H9 (cell line): Measurements from ENCODE around the gene MIER2. TPM values are rescaled to one million over a fixed set of nuclear protein-coding genes. Genes with fewer than 3 reads are reported as not detected.

ENCODE experiments used
- DNase-seq: peaks from one replicate; pipeline ENCODE4 v3.0.0-alpha.2; 2017
- H2AFZ ChIP-seq: one replicate; pipeline ENCODE4 v1.6.1; 2013; ENCODE audit warnings: mild to moderate bottlenecking, low read length, control low read depth, moderate library complexity
- H2AK5ac ChIP-seq: 2 replicates; pipeline ENCODE4 v1.6.1; 2013; ENCODE audit warnings: low read length, control low read depth, mixed read lengths; ENCODE audit not compliant: insufficient read length
- H2BK120ac ChIP-seq: one replicate; pipeline ENCODE4 v1.6.1; 2013; ENCODE audit warnings: low read depth, mild to moderate bottlenecking, low read length, control low read depth, inconsistent platforms; ENCODE audit not compliant: poor library complexity, severe bottlenecking
- H2BK12ac ChIP-seq: 2 replicates; pipeline ENCODE4 v1.6.1; 2013; ENCODE audit warnings: low read length, control low read depth, mixed read lengths, low read depth; ENCODE audit not compliant: insufficient read length
- H2BK15ac ChIP-seq: 2 replicates; pipeline ENCODE4 v1.6.1; 2013; ENCODE audit warnings: low read depth, low read length, control low read depth
- H2BK20ac ChIP-seq: one replicate; pipeline ENCODE4 v1.6.1; 2013; ENCODE audit warnings: low read depth, mild to moderate bottlenecking, low read length, control low read depth, inconsistent platforms; ENCODE audit not compliant: poor library complexity, severe bottlenecking
- H2BK5ac ChIP-seq: 2 replicates; pipeline ENCODE4 v1.6.1; 2013; ENCODE audit warnings: low read length, control low read depth, mixed read lengths; ENCODE audit not compliant: insufficient read length
- H3K14ac ChIP-seq: 2 replicates; pipeline ENCODE4 v1.6.1; 2013; ENCODE audit warnings: low read length, control low read depth; ENCODE audit not compliant: insufficient read depth
- H3K18ac ChIP-seq: 2 replicates; pipeline ENCODE4 v1.6.1; 2013; ENCODE audit warnings: low read depth, mild to moderate bottlenecking, mixed read lengths, low read length, control low read depth; ENCODE audit not compliant: insufficient read length
- H3K23ac ChIP-seq: 2 replicates; pipeline ENCODE4 v1.6.1; 2013; ENCODE audit warnings: low read length, control low read depth, mixed read lengths, low read depth; ENCODE audit not compliant: insufficient read length
- H3K23me2 ChIP-seq: 2 replicates; pipeline ENCODE4 v1.6.1; 2013; ENCODE audit warnings: low read depth, mild to moderate bottlenecking, mixed read lengths, low read length, control low read depth; ENCODE audit not compliant: insufficient read length, poor library complexity, severe bottlenecking
- H3K27ac ChIP-seq: 2 replicates; pipeline ENCODE4 v1.5.1; 2013; ENCODE audit warnings: low read length, control low read depth, mixed read lengths, low read depth; ENCODE audit not compliant: insufficient read length
- H3K27me3 ChIP-seq: 2 replicates; pipeline ENCODE4 v1.6.1; 2013; ENCODE audit warnings: low read length, control low read depth, inconsistent platforms; ENCODE audit not compliant: insufficient read depth
- H3K4ac ChIP-seq: 2 replicates; pipeline ENCODE4 v1.6.1; 2013; ENCODE audit warnings: low read depth, mild to moderate bottlenecking, control low read depth, inconsistent platforms, low read length, moderate library complexity
- H3K4me1 ChIP-seq: 2 replicates; pipeline ENCODE4 v1.6.1; 2013; ENCODE audit warnings: low read length, control low read depth, inconsistent platforms; ENCODE audit not compliant: insufficient read depth
- H3K4me2 ChIP-seq: 2 replicates; pipeline ENCODE4 v1.6.1; 2013; ENCODE audit warnings: low read length, control low read depth, mixed read lengths; ENCODE audit not compliant: insufficient read length, insufficient read depth
- H3K56ac ChIP-seq: 2 replicates; pipeline ENCODE4 v1.6.1; 2013; ENCODE audit warnings: low read depth, mild to moderate bottlenecking, mixed read lengths, low read length, control low read depth; ENCODE audit not compliant: insufficient read length
- H3K79me1 ChIP-seq: 2 replicates; pipeline ENCODE4 v1.6.1; 2013; ENCODE audit warnings: low read depth, mild to moderate bottlenecking, moderate library complexity, low read length, control low read depth, inconsistent platforms; ENCODE audit not compliant: insufficient read depth, poor library complexity, severe bottlenecking
- H3K79me2 ChIP-seq: 2 replicates; pipeline ENCODE4 v1.6.1; 2013; ENCODE audit warnings: low read length, control low read depth, inconsistent platforms; ENCODE audit not compliant: insufficient read depth
- H3K9ac ChIP-seq: 2 replicates; pipeline ENCODE4 v1.6.1; 2013; ENCODE audit warnings: low read length, control low read depth, mixed read lengths; ENCODE audit not compliant: insufficient read length; ENCODE audit errors: extremely low read depth
- H3K9me3 ChIP-seq: one replicate; pipeline ENCODE4 v1.6.1; 2013; ENCODE audit warnings: low read depth, low read length, inconsistent platforms; ENCODE audit not compliant: control insufficient read depth
- H3T11ph ChIP-seq: one replicate; pipeline ENCODE4 v1.6.1; 2013; ENCODE audit warnings: mild to moderate bottlenecking, low read length, control low read depth, inconsistent platforms
- H4K20me1 ChIP-seq: one replicate; pipeline ENCODE4 v1.6.1; 2013; ENCODE audit not compliant: control insufficient read depth, insufficient read length, insufficient read depth
- H4K5ac ChIP-seq: 2 replicates; pipeline ENCODE4 v1.6.1; 2013; ENCODE audit warnings: low read depth, mild to moderate bottlenecking, mixed read lengths, low read length, control low read depth; ENCODE audit not compliant: insufficient read length
- H4K8ac ChIP-seq: replicated peaks from 2 replicates; pipeline ENCODE4 v1.6.1; 2013; ENCODE audit warnings: low read length, control low read depth, mixed read lengths, low read depth; ENCODE audit not compliant: insufficient read length
- H4K91ac ChIP-seq: 2 replicates; pipeline ENCODE4 v1.6.1; 2013; ENCODE audit warnings: low read depth, mild to moderate bottlenecking, moderate library complexity, mixed read lengths, low read length, control low read depth; ENCODE audit not compliant: insufficient read length
- H3K27ac Mint-ChIP-seq, 3 experiments: 2 replicates in 2 of 3; 3 replicates in 1 of 3; pipeline ENCODE4 v1.8.0; 2020 to 2021; ENCODE audit warnings: mixed read lengths in 3 of 3, mild to moderate bottlenecking in 1 of 3, moderate library complexity in 1 of 3
- H3K27me3 Mint-ChIP-seq: 2 replicates; pipeline ENCODE4 v1.8.0; 2021; ENCODE audit warnings: low read depth, mild to moderate bottlenecking, moderate library complexity, mixed read lengths
- H3K36me3 Mint-ChIP-seq, 3 experiments: 2 replicates in 2 of 3; 3 replicates in 1 of 3; pipeline ENCODE4 v1.8.0; 2020 to 2021; ENCODE audit warnings: low read depth in 3 of 3, mixed read lengths in 3 of 3; ENCODE audit not compliant: insufficient read depth in 1 of 3
- H3K4me1 Mint-ChIP-seq, 2 experiments: 2 replicates each; pipeline ENCODE4 v1.8.0; 2020; ENCODE audit warnings: mixed read lengths in 2 of 2
- H3K4me3 Mint-ChIP-seq, 2 experiments: 2 replicates in 1 of 2; 3 replicates in 1 of 2; pipeline ENCODE4 v1.8.0; 2020 to 2021; ENCODE audit warnings: mild to moderate bottlenecking in 2 of 2, mixed read lengths in 2 of 2, moderate library complexity in 1 of 2
- H3K9me3 Mint-ChIP-seq, 2 experiments: 2 replicates in 1 of 2; 3 replicates in 1 of 2; pipeline ENCODE4 v1.8.0; 2020; ENCODE audit warnings: mild to moderate bottlenecking in 2 of 2, mixed read lengths in 2 of 2, moderate library complexity in 1 of 2
- WGBS: extraction: QIAGEN DNeasy Blood & Tissue Kit; methylation state at CpG from one replicate; pipeline ENCODE4 v1.1.7; 2013; ENCODE audit warnings: missing lambda C conversion rate, low lambda C conversion rate, mixed read lengths; ENCODE audit not compliant: insufficient read length; ENCODE audit errors: extremely low coverage; 5-methylcytosine and 5-hydroxymethylcytosine counted together
- total RNA-seq: library from RNA; stranded (reverse); gene quantifications from 2 replicates; pipeline ENCODE4 v1.2.1, GENCODE V29; 2021
- TF ChIP-seq, protein P1 (sequence below): fragments of 200-600 bp; sonication (generic); conservative IDR thresholded peaks from 3 replicates; pipeline ENCODE4 v1.8.0; 2021; ENCODE audit warnings: antibody characterized with exemption, mild to moderate bottlenecking

Gene MIER2
- total RNA-seq, 1 experiment from 2014 or later: 60.5 TPM

DNA sequence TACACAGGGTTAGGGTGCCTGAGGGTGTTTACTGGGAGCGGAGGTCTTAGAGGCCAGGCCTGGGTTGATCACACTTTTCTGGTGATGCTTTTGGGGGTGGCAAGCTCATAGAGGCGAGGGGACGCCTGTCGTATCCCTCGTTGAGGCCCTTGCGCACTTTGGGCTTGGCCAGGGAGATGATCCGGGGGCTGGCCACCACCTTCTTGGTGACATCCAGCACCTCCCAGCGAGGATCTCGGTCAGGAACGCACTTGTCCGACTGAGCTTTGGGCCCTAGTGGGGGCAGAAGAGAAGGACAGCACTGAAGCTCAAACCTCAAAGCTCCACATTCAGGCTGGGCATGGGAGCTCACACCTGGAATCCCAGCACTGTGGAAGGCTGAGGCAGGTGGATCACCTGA, 17.6 kb upstream of the MIER2 start:
- Histone ChIP-seq H3K27ac (no peak overlapping the region), H3K14ac (no peak overlapping the region), H3K9ac (no peak overlapping the region), H3K4ac (no peak overlapping the region), H3K9me3 (no peaks in the 10 kb centered on the region), H3K4me2 (no peak overlapping the region), H3K79me2 (no peaks in the 10 kb centered on the region), H3K23me2 (no peaks in the 10 kb centered on the region), H4K5ac (no peak overlapping the region), H3K23ac (no peak overlapping the region), H4K8ac (no peak overlapping the region), H2BK120ac (no peak overlapping the region), H3K79me1 (no peaks in the 10 kb centered on the region), H2AFZ (no peak overlapping the region), H2BK12ac (no peak overlapping the region), H3T11ph (no peak overlapping the region), H2BK5ac (no peak overlapping the region), H4K91ac (no peak overlapping the region), H4K20me1 (no peaks in the 10 kb centered on the region), H2BK20ac (no peak overlapping the region), H3K18ac (no peak overlapping the region), H2BK15ac (no peak overlapping the region), H3K27me3 (no peaks in the 10 kb centered on the region; the same call in 1 of the 2 replicates), H2AK5ac (no peak overlapping the region), H3K56ac (no peak overlapping the region), H3K4me1 (no peaks in the 10 kb centered on the region)
- no peaks in the 10 kb centered on the region; a peak in 1 of 7 replicates for H3K36me3 Mint-ChIP-seq
- H3K27me3 Mint-ChIP-seq: peaks cover 25% of the 10 kb centered on the region
- DNase-seq: no peak
- H3K9me3 Mint-ChIP-seq: peaks cover 3 to 8% of the 10 kb centered on the region in 2 experiments; a peak in 3 of 5 replicates
- no peak overlapping the region for H3K4me3 Mint-ChIP-seq
- no peak overlapping the region for H3K27ac Mint-ChIP-seq
- TF ChIP-seq, protein P1, sequence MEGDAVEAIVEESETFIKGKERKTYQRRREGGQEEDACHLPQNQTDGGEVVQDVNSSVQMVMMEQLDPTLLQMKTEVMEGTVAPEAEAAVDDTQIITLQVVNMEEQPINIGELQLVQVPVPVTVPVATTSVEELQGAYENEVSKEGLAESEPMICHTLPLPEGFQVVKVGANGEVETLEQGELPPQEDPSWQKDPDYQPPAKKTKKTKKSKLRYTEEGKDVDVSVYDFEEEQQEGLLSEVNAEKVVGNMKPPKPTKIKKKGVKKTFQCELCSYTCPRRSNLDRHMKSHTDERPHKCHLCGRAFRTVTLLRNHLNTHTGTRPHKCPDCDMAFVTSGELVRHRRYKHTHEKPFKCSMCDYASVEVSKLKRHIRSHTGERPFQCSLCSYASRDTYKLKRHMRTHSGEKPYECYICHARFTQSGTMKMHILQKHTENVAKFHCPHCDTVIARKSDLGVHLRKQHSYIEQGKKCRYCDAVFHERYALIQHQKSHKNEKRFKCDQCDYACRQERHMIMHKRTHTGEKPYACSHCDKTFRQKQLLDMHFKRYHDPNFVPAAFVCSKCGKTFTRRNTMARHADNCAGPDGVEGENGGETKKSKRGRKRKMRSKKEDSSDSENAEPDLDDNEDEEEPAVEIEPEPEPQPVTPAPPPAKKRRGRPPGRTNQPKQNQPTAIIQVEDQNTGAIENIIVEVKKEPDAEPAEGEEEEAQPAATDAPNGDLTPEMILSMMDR: no peak
- no CpG with 5 or more reads among the region's 11 CpGs for WGBS
- peaks cover 0 to 5% of the 10 kb centered on the region in 2 experiments; a peak in 2 of 4 replicates for H3K4me1 Mint-ChIP-seq
